Activated CD4-positive, alpha-beta T cell treated with anti-CD3 and anti-CD28 coated beads for 36 hours (primary cell): ENCODE results near the gene GPATCH2. TPM values are rescaled to one million over a fixed set of nuclear protein-coding genes. Genes with fewer than 3 reads are reported as not detected.

Experiments
- ATAC-seq: fragments of 200-7000 bp; cut with Tn5 transposase; one replicate; pipeline ENCODE4 v1.10.0; 2021; ENCODE audit warnings: mild to moderate bottlenecking, moderate library complexity
- CTCF ChIA-PET: fragments of 350-600 bp; sonication (Branson Sonifier 250); formaldehyde crosslinking; loops from one replicate; lab custom pipeline; 2021; ENCODE audit warnings: antibody characterized with exemption; lab: Charles Lee
- POLR2A ChIA-PET: fragments of 350-600 bp; sonication (Branson Sonifier 250); formaldehyde crosslinking; loops from one replicate; lab custom pipeline; 2021; ENCODE audit warnings: antibody characterized with exemption, inconsistent platforms; lab: Charles Lee
- DNase-seq: peaks from one replicate; pipeline ENCODE4 v3.0.0-alpha.2; 2020
- H3K27ac Mint-ChIP-seq: one replicate; pipeline ENCODE4 v1.8.0; 2021; ENCODE audit warnings: mixed read lengths
- H3K27me3 Mint-ChIP-seq: one replicate; pipeline ENCODE4 v1.8.0; 2021; ENCODE audit warnings: mixed read lengths
- H3K36me3 Mint-ChIP-seq: one replicate; pipeline ENCODE4 v1.8.0; 2021; ENCODE audit warnings: low read depth, mixed read lengths
- H3K4me1 Mint-ChIP-seq: one replicate; pipeline ENCODE4 v1.8.0; 2021; ENCODE audit warnings: mixed read lengths
- H3K4me3 Mint-ChIP-seq: one replicate; pipeline ENCODE4 v1.8.0; 2021; ENCODE audit warnings: mild to moderate bottlenecking, moderate library complexity, mixed read lengths
- H3K9me3 Mint-ChIP-seq: one replicate; pipeline ENCODE4 v1.8.0; 2021; ENCODE audit warnings: low read depth, mixed read lengths
- intact Hi-C, 2 experiments: fragments of 100-400 bp; cut with DNase I in 1 of 2; cut with micrococcal nuclease in 1 of 2; formaldehyde crosslinking; loops; one replicate each; pipeline versions ENCODE4 v1.14.2 to v1.15.1; 2022 to 2024; cut with DNase I, micrococcal nuclease
- total RNA-seq, 2 experiments: library from RNA; stranded (reverse); gene quantifications; one replicate each; pipeline ENCODE4 v1.2.3, GENCODE V29; 2021

Gene GPATCH2
- total RNA-seq, 2 experiments from 2014 or later: 6.4 to 7.2 TPM

DNA sequence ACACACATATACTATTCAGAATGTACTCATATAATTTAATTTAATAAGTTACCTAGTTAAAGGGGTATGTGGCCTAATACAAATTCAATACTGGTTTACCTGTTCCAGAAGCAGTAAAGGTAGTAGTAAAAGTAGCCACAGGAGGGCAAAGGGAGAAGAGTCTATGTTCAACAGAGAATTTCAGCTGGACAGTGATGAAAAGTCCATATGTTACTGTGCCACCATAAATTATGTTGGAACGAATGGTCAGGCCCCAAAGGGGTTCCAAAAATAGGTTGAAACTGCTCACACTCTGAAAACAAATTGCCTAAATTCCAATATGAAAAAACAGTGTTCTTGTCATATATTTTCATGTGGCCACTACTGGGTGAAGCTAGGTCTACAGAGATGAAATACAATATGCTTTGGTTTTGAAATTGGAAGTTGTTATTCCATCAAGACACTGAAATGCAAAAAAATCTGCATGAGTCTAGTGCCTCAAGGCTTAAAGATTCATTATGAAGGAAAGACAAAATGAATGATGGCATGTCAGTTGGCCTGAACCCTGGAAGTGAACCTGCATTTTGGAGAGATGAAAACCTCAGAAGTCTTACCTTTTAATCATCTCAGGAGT lies 78.4 kb downstream of the GPATCH2 start:
- H3K4me3 Mint-ChIP-seq: no peak overlapping the region
- no peak overlapping the region for H3K27ac Mint-ChIP-seq
- H3K4me1 Mint-ChIP-seq: no peaks in the 10 kb centered on the region
- CTCF ChIA-PET: no interaction called here
- H3K27me3 Mint-ChIP-seq: no peaks in the 10 kb centered on the region
- peaks cover 9% of the 10 kb centered on the region for H3K9me3 Mint-ChIP-seq
- peaks cover 20% of the 10 kb centered on the region for H3K36me3 Mint-ChIP-seq
- no peak for ATAC-seq
- POLR2A ChIA-PET: no interaction called here
- no peak for DNase-seq
- intact Hi-C loops: no loop called here

DNA sequence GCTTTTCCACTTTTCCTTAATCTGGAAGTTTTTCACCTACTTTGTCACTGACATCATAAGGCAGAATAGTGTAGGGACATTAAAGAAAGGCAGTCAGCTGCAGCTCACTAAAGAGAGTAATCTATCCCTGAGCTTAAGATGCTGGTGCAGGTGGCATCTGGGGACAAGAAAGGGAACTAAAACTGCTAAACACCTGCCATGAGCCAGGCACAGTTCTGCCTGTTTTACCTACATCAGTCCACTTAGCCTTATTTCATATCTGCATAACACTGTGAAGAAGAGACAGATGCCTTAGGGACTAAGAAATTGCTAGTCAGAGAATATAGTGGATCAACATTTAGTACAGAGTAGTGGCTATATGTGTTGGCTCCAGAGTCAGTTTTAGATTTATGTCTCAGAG lies 88.1 kb downstream of the GPATCH2 start:
- Mint-ChIP-seq H3K36me3 (peaks cover 13% of the 10 kb centered on the region), H3K4me1 (no peaks in the 10 kb centered on the region), H3K27ac (no peak overlapping the region), H3K27me3 (no peaks in the 10 kb centered on the region), H3K4me3 (no peak overlapping the region), H3K9me3 (peaks cover 7% of the 10 kb centered on the region)
- no peak for DNase-seq
- ChIA-PET CTCF (no interaction called here), POLR2A (no interaction called here)
- intact Hi-C loops: no loop called here
- ATAC-seq: no peak

GRCh38 chr1:217542136-217542777 lies 88.6 kb downstream of the GPATCH2 start:
- ChIA-PET POLR2A (no interaction called here), CTCF (no interaction called here)
- H3K4me3 Mint-ChIP-seq: no peak overlapping the region
- intact Hi-C loops: no loop called here
- H3K4me1 Mint-ChIP-seq: no peaks in the 10 kb centered on the region
- H3K27ac Mint-ChIP-seq: no peak overlapping the region
- H3K27me3 Mint-ChIP-seq: no peaks in the 10 kb centered on the region
- no peak for DNase-seq
- H3K9me3 Mint-ChIP-seq: peaks cover 2% of the 10 kb centered on the region
- peaks cover 7% of the 10 kb centered on the region for H3K36me3 Mint-ChIP-seq
- ATAC-seq: no peak

DNA sequence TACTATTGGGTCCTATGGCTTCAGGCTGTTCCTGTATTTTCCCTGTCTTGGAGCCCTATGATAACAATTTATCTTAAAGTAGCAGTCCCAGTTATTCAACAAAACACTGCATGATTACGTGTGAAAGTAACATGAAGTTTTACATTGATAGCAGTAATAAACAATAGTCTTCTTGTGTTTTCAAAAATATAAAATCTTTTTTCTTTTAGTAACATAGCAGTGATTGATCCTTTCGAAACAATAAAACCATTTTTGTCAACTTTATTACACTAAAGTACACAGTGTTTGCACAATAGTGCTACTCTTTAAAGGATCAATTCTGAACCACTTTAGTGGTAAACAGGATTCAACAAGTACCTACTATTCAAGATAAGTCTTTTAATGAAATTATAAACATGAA lies 90.6 kb downstream of the GPATCH2 start:
- Mint-ChIP-seq H3K4me1 (no peaks in the 10 kb centered on the region), H3K27ac (no peak overlapping the region), H3K9me3 (no peaks in the 10 kb centered on the region), H3K27me3 (no peaks in the 10 kb centered on the region), H3K4me3 (no peak overlapping the region), H3K36me3 (no peaks in the 10 kb centered on the region)
- POLR2A ChIA-PET: no interaction called here
- intact Hi-C loops: no loop called here
- CTCF ChIA-PET: no interaction called here
- ATAC-seq (no peak), DNase-seq (no peak)

DNA sequence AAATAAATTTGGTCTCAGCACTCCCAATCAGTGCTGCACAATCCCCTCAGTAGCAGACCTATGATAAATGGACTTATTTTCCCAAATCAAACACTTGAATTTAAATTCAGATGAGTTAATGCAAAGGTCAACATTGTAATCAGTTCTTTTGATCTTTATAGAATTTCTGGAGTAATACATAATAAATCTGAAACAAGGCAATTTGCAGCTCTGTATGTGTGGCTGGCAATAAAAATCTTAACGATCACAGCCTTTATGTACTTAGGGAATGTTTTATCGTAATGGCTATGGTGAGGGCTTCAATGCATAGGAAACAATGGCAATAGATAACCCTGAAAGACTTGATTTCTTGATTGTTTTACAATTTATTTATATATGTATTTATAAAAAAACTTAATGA lies 91.4 kb downstream of the GPATCH2 start:
- POLR2A ChIA-PET: no interaction called here

DNA sequence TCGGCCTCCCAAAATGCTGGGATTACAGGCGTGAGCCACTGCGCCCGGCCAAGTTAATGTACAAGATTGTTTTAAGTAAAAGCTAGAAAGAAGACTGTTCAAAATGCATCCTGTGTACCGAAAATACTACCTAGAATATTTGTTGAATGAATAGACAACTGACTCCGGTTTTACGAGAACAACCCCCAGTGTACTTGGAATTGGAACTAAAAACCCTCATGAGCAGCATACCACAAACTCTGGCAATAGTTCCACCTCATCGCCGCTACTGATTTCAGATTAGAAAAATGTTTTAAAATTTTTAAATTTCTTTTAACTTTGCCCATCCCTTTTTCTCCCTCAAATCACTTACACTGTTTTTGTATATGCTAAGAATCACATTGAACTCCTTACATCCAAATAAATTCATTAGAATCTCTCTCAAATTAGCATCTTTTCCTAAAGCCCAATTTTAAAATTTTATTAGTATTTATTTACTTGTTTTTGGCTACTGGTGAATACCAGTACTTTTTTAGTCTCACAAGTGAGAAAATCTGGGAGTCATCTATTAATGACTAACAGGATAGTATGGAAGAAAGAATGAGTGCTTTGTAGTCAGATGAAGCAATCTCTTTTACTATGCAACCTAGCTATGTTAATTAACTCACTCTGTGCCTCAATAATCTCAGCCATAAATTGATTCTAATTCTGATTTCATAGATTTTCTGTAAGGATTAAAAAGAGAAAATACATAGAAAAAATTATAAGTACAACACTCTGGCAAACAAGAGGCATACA lies 95.1 kb downstream of the GPATCH2 start:
- H3K9me3 Mint-ChIP-seq: no peaks in the 10 kb centered on the region
- DNase-seq (no peak), ATAC-seq (no peak)
- no peak overlapping the region for H3K4me3 Mint-ChIP-seq
- ChIA-PET CTCF (no interaction called here), POLR2A (no interaction called here)
- peaks cover 2% of the 10 kb centered on the region for H3K36me3 Mint-ChIP-seq
- no peak overlapping the region for H3K27ac Mint-ChIP-seq
- intact Hi-C loops: no loop called here
- H3K27me3 Mint-ChIP-seq: no peaks in the 10 kb centered on the region
- no peaks in the 10 kb centered on the region for H3K4me1 Mint-ChIP-seq

More for the DNA sequence above, 91.4 kb downstream of the GPATCH2 start:
- no peak for ATAC-seq
- no peaks in the 10 kb centered on the region for H3K27me3 Mint-ChIP-seq
- no peak overlapping the region for H3K4me3 Mint-ChIP-seq
- H3K27ac Mint-ChIP-seq: no peak overlapping the region
- H3K9me3 Mint-ChIP-seq: no peaks in the 10 kb centered on the region
- CTCF ChIA-PET: no interaction called here
- intact Hi-C loops: no loop called here
- no peaks in the 10 kb centered on the region for H3K36me3 Mint-ChIP-seq
- no peak for DNase-seq
- H3K4me1 Mint-ChIP-seq: no peaks in the 10 kb centered on the region

DNA sequence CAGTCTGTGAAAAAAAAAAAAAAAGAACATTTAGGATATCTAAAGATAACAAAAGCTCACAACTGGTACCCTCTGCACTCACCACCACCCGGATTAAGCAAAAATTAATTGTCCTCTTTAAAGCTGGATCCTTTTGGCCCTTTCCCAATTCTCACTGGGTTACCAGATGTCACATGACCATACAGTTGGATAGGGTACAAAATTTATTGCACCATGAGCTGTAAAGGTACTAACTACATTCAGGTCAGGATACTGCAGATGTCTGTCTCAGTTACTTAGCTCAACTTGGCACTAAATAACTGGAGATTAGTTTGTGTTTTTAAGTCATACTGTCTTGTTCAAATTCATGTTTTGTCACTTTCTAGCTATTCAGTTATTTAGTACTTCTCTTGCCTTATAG lies 96.3 kb downstream of the GPATCH2 start:
- no peaks in the 10 kb centered on the region for H3K9me3 Mint-ChIP-seq
- DNase-seq (no peak), ATAC-seq (no peak)
- POLR2A ChIA-PET: no interaction called here
- H3K27ac Mint-ChIP-seq: no peak overlapping the region
- H3K27me3 Mint-ChIP-seq: no peaks in the 10 kb centered on the region
- H3K4me3 Mint-ChIP-seq: no peak overlapping the region
- peaks cover 2% of the 10 kb centered on the region for H3K36me3 Mint-ChIP-seq
- CTCF ChIA-PET: no interaction called here
- H3K4me1 Mint-ChIP-seq: no peaks in the 10 kb centered on the region
- intact Hi-C loops: no loop called here

- H3K4me3 Mint-ChIP-seq: no peak overlapping the region
- no peak for ATAC-seq
- H3K36me3 Mint-ChIP-seq: peaks cover 5% of the 10 kb centered on the region
- CTCF ChIA-PET: no interaction called here
- H3K4me1 Mint-ChIP-seq: no peaks in the 10 kb centered on the region
- no peaks in the 10 kb centered on the region for H3K27me3 Mint-ChIP-seq
- DNase-seq: no peak
- H3K9me3 Mint-ChIP-seq: no peaks in the 10 kb centered on the region
- no peak overlapping the region for H3K27ac Mint-ChIP-seq
- POLR2A ChIA-PET: no interaction called here
- intact Hi-C loops: no loop called here
These were observed 102.6 kb downstream of the GPATCH2 start for GRCh38 chr1:217528271-217528670.

- no peaks in the 10 kb centered on the region for H3K4me1 Mint-ChIP-seq
- POLR2A ChIA-PET: no interaction called here
These were observed 103.7 kb downstream of the GPATCH2 start for GRCh38 chr1:217527151-217527550.

GRCh38 chr1:217526636-217527035 lies 104.3 kb downstream of the GPATCH2 start:
- Mint-ChIP-seq H3K27ac (no peak overlapping the region), H3K36me3 (peaks cover 4% of the 10 kb centered on the region), H3K4me1 (no peaks in the 10 kb centered on the region), H3K9me3 (no peaks in the 10 kb centered on the region), H3K27me3 (no peaks in the 10 kb centered on the region), H3K4me3 (no peak overlapping the region)
- POLR2A ChIA-PET: no interaction called here
- DNase-seq (no peak), ATAC-seq (no peak)
- CTCF ChIA-PET: no interaction called here
- intact Hi-C loops: no loop called here

More at GRCh38 chr1:217527151-217527550, 103.7 kb downstream of the GPATCH2 start:
- Mint-ChIP-seq H3K27ac (no peak overlapping the region), H3K36me3 (peaks cover 4% of the 10 kb centered on the region), H3K4me3 (no peak overlapping the region), H3K9me3 (no peaks in the 10 kb centered on the region), H3K27me3 (no peaks in the 10 kb centered on the region)
- no peak for ATAC-seq
- DNase-seq: no peak
- CTCF ChIA-PET: interaction anchor here (0.7 kb wide), 1 partner anchor 731 kb away, joined by 3 read pairs; no protein-coding TSS in a partner anchor
- intact Hi-C loops: no loop called here

DNA sequence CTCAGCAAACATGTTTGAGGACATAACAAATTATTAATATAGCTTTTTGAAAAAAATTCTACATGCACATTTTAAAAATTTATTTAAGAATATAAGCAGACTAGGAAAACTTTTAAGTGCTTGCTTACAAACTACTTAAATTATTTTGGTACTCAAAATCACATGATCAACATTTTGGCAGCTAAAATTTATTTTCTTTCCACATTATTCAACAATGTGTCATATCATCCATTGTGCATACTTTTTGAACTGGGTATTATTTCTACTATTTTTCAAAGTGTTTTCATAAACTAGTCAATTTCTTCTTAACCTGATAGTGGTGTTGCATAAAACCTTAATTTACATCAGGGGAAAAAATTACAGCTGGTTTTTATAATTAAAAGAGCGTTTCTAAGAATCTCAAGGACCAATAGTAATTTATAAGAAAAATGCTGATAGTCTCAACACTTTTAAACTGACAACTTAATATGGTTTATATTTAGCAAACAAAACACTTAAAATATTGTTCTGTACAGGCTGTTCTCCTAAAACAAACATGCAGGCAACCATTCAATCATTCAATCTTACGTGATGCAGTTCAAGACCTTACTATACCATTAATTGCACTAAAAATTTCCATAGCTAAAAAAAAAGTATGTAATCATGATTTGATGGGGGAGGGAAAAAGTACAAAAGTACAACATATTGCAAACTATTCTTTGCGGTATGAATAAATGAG lies 105.0 kb downstream of the GPATCH2 start:
- ATAC-seq: no peak
- peaks cover 4% of the 10 kb centered on the region for H3K36me3 Mint-ChIP-seq
- no peaks in the 10 kb centered on the region for H3K27me3 Mint-ChIP-seq
- no peaks in the 10 kb centered on the region for H3K9me3 Mint-ChIP-seq
- POLR2A ChIA-PET: no interaction called here
- no peak overlapping the region for H3K4me3 Mint-ChIP-seq
- no peak overlapping the region for H3K27ac Mint-ChIP-seq
- DNase-seq: no peak
- intact Hi-C loops: no loop called here
- CTCF ChIA-PET: interaction anchor here (1.0 to 1.3 kb wide), 2 partner anchors 9 to 29 kb away, joined by 4 read pairs; no protein-coding TSS in a partner anchor
- H3K4me1 Mint-ChIP-seq: no peaks in the 10 kb centered on the region
